Forelimb muscle (tissue), 1 donor: ENCODE results near the gene SKAP1. TPM values are rescaled to one million over a fixed set of nuclear protein-coding genes. Genes with fewer than 3 reads are reported as not detected.
"Not testable (repeated sequence)": the region's sequence is repeated elsewhere in the genome, so short reads cannot be mapped to it uniquely, and the experiment has no call there.

ENCODE experiments used
- DNase-seq: peaks from one replicate; pipeline ENCODE4 v3.0.0-alpha.2; 2013; ENCODE audit warnings: low read depth
- polyA plus RNA-seq: library from polyadenylated mRNA; unstranded; fragments of 120-200 nt; gene quantifications from one replicate; pipeline ENCODE4 v1.2.1, GENCODE V29; 2013; ENCODE audit not compliant: insufficient read length

The SKAP1 gene
- polyA plus RNA-seq, 1 donor = 0.30 TPM

GRCh38 chr17:48328457-48328856 is 101.6 kb downstream of the SKAP1 start:
- no peak for DNase-seq

GRCh38 chr17:48326310-48326709 is 103.7 kb downstream of the SKAP1 start:
- DNase-seq = no peak

GRCh38 chr17:48322060-48322459 is 108.0 kb downstream of the SKAP1 start:
- DNase-seq = no peak

- no peak for DNase-seq
Measured at GRCh38 chr17:48317732-48318131, 112.3 kb downstream of the SKAP1 start.

GRCh38 chr17:48314716-48315115 is 115.3 kb downstream of the SKAP1 start:
- no peak for DNase-seq

- DNase-seq = no peak
Measured at GRCh38 chr17:48313096-48313755, 116.8 kb downstream of the SKAP1 start.

- DNase-seq = no peak
Measured at GRCh38 chr17:48311324-48311723, 118.7 kb downstream of the SKAP1 start.

GRCh38 chr17:48310748-48311213 is 119.2 kb downstream of the SKAP1 start:
- DNase-seq = no peak

- DNase-seq = no peak
Measured at GRCh38 chr17:48308581-48308980, 121.4 kb downstream of the SKAP1 start.

GRCh38 chr17:48307814-48308411 is 122.1 kb downstream of the SKAP1 start:
- DNase-seq = peak; percentile 16

GRCh38 chr17:48307255-48307654 is 122.8 kb downstream of the SKAP1 start:
- DNase-seq = no peak

- DNase-seq = no peak
Measured at GRCh38 chr17:48301002-48301401, 129.0 kb downstream of the SKAP1 start.

- no peak for DNase-seq
Measured at GRCh38 chr17:48299760-48300159, 130.3 kb downstream of the SKAP1 start.

- no peak for DNase-seq
Measured at GRCh38 chr17:48297825-48298224, 132.2 kb downstream of the SKAP1 start.

- DNase-seq = no peak
Measured at GRCh38 chr17:48296453-48296852, 133.6 kb downstream of the SKAP1 start.

- no peak for DNase-seq
Measured at GRCh38 chr17:48295362-48296288, 134.4 kb downstream of the SKAP1 start.

- DNase-seq = no peak
Measured at GRCh38 chr17:48294806-48295361, 135.1 kb downstream of the SKAP1 start.

GRCh38 chr17:48294020-48294805 is 135.8 kb downstream of the SKAP1 start:
- no peak for DNase-seq

- no peak for DNase-seq
Measured at GRCh38 chr17:48293319-48294019, 136.5 kb downstream of the SKAP1 start.

- no peak for DNase-seq
Measured at GRCh38 chr17:48290378-48290777, 139.6 kb downstream of the SKAP1 start.

- DNase-seq = not testable (repeated sequence)
Measured at GRCh38 chr17:48286917-48287316, 143.1 kb downstream of the SKAP1 start.
